Gastroesophageal sphincter (tissue), 3 donors: Measurements from ENCODE around the gene HEATR5B.

ENCODE experiments used
- CTCF ChIP-seq, 4 experiments: fragments of 200-600 bp in 2 of 4; fragments of 450-650 bp in 2 of 4; sonication (generic) in 1 of 4; IDR thresholded peaks; one replicate each; pipeline ENCODE4 v1.5.1; 2017 to 2019; ENCODE audit warnings: antibody characterized with exemption in 4 of 4, mild to moderate bottlenecking in 2 of 4, moderate library complexity in 2 of 4
- EP300 ChIP-seq: sonication (generic); formaldehyde crosslinking; IDR thresholded peaks from one replicate; pipeline ENCODE4 v1.6.1; 2017; ENCODE audit warnings: antibody characterized with exemption, mild to moderate bottlenecking
- POLR2AphosphoS5 ChIP-seq: sonication (generic); formaldehyde crosslinking; IDR thresholded peaks from one replicate; pipeline ENCODE4 v1.6.1; 2017; ENCODE audit warnings: antibody characterized with exemption

DNA sequence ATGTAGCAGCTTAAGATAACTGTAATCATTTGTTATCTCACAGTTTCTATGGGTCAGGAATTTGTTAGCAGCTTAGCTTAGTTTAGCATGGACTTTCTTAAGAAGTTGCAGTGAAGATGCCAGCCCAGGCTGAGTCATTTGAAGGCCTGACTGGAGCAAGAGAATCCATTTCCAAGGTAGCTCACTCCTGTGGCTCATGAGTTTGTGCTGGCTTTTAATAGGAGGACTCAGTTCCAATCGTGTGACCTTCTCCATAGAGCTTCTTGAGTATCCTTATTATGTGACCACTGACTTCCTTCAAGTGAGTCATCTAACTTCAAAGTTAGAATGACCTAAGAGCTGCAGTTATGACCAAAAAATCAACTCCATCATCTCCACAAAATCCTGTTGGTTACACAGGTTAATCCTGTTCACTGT lies 1.6 kb upstream of the HEATR5B start:
- no peak for TF ChIP-seq CTCF (IDR thresholded peaks at IDR 0.05)
- no peak for TF ChIP-seq EP300
- no peak for TF ChIP-seq POLR2AphosphoS5
